Panc1 (cell line): ENCODE measurements around the gene EPHB6.

Experiments
- TCF7L2 ChIP-seq: IDR thresholded peaks from 2 replicates; pipeline ENCODE4 v1.6.1; 2011; ENCODE audit warnings: mild to moderate bottlenecking, low read depth, low read length, inconsistent platforms
- TF ChIP-seq, protein P1 (sequence below): fragments of 450-650 bp; IDR thresholded peaks from 2 replicates; pipeline ENCODE4 v1.5.1; 2017; ENCODE audit warnings: mild to moderate bottlenecking

GRCh38 chr7:142855756-142856564 lies 1.1 kb downstream of the EPHB6 start:
- TF ChIP-seq, protein P1, sequence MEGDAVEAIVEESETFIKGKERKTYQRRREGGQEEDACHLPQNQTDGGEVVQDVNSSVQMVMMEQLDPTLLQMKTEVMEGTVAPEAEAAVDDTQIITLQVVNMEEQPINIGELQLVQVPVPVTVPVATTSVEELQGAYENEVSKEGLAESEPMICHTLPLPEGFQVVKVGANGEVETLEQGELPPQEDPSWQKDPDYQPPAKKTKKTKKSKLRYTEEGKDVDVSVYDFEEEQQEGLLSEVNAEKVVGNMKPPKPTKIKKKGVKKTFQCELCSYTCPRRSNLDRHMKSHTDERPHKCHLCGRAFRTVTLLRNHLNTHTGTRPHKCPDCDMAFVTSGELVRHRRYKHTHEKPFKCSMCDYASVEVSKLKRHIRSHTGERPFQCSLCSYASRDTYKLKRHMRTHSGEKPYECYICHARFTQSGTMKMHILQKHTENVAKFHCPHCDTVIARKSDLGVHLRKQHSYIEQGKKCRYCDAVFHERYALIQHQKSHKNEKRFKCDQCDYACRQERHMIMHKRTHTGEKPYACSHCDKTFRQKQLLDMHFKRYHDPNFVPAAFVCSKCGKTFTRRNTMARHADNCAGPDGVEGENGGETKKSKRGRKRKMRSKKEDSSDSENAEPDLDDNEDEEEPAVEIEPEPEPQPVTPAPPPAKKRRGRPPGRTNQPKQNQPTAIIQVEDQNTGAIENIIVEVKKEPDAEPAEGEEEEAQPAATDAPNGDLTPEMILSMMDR, result no peak
- no peak for TF ChIP-seq TCF7L2
